GM18502 (cell line): ENCODE data around the gene TMEM253.

Experiments used
- ATAC-seq: cut with Tn5 transposase; IDR thresholded peaks from one replicate; pipeline ENCODE4 v1.9.1; 2021; ENCODE audit warnings: mild to moderate bottlenecking; ENCODE audit not compliant: unreplicated experiment, poor library complexity

Gene TMEM253

GRCh38 chr14:21100931-21101330 lies at the start of gene TMEM253:
TMEM253 (plus strand) TSS chr14:21101066; CDS start chr14:21101344, 278 bp downstream.
- no peak for ATAC-seq

- ATAC-seq = no peak
Measured at GRCh38 chr14:21053184-21054122, 47.4 kb upstream of the TMEM253 start.

GRCh38 chr14:21054123-21054767 lies 46.6 kb upstream of the TMEM253 start:
- no peak for ATAC-seq

- ATAC-seq = no peak
Measured at GRCh38 chr14:21054768-21055145, 46.1 kb upstream of the TMEM253 start.

GRCh38 chr14:21055432-21056117 lies 45.3 kb upstream of the TMEM253 start:
- ATAC-seq = no peak

GRCh38 chr14:21056520-21057163 lies 44.2 kb upstream of the TMEM253 start:
- no peak for ATAC-seq

- ATAC-seq = no peak
Measured at GRCh38 chr14:21057803-21058675, 42.8 kb upstream of the TMEM253 start, which contains the start of gene RNASE8. RNASE8 (plus strand) TSS chr14:21057822; CDS start chr14:21057893, 71 bp downstream.

GRCh38 chr14:21058903-21059302 lies 42.0 kb upstream of the TMEM253 start:
- ATAC-seq = no peak

GRCh38 chr14:21059842-21060613 lies 40.8 kb upstream of the TMEM253 start:
- no peak for ATAC-seq

- no peak for ATAC-seq
Measured at GRCh38 chr14:21060614-21061346, 40.1 kb upstream of the TMEM253 start.

GRCh38 chr14:21061347-21061668 lies 39.6 kb upstream of the TMEM253 start:
- ATAC-seq = no peak

GRCh38 chr14:21063479-21063878 lies 37.4 kb upstream of the TMEM253 start:
- ATAC-seq = no peak

- ATAC-seq = no peak
Measured at GRCh38 chr14:21066882-21067502, 33.9 kb upstream of the TMEM253 start.

- ATAC-seq = no peak
Measured at GRCh38 chr14:21068521-21069387, 32.1 kb upstream of the TMEM253 start.

- ATAC-seq = no peak
Measured at GRCh38 chr14:21069388-21070082, 31.3 kb upstream of the TMEM253 start.

GRCh38 chr14:21070083-21070609 lies 30.7 kb upstream of the TMEM253 start, which contains the start of gene ARHGEF40:
ARHGEF40 (plus strand) TSS chr14:21070304; CDS start chr14:21070397, 93 bp downstream.
- no peak for ATAC-seq
